GM23248 (cell line): Measurements from ENCODE around the gene ARHGEF12.

Experiments
- EZH2 ChIP-seq: fragments of 200-600 bp; sonication (generic); IDR thresholded peaks from 2 replicates; pipeline ENCODE4 v1.6.1; 2018; ENCODE audit warnings: antibody characterized with exemption, mild to moderate bottlenecking; ENCODE audit not compliant: insufficient read depth, poor library complexity, severe bottlenecking
- EZH2phosphoT487 ChIP-seq: fragments of 200-600 bp; sonication (generic); IDR thresholded peaks from 2 replicates; pipeline ENCODE4 v1.6.1; 2018; ENCODE audit warnings: antibody characterized with exemption, moderate library complexity, mild to moderate bottlenecking, low read depth; ENCODE audit not compliant: insufficient read depth

- TF ChIP-seq EZH2 (no peak), EZH2phosphoT487 (no peak)
These were observed 31.7 kb upstream of the ARHGEF12 start for GRCh38 chr11:120304526-120304925.
